MM.1S (cell line): ENCODE results near the gene CEACAM16.

Experiments
- DNase-seq: peaks from one replicate; pipeline ENCODE4 v3.0.0-alpha.2; 2015
- H2AFZ ChIP-seq: fragments of 300-600 bp; sonication (generic); 2 replicates; pipeline ENCODE4 v1.6.0; 2016; ENCODE audit warnings: antibody characterized with exemption, low read length
- H3F3A ChIP-seq: fragments of 300-600 bp; sonication (generic); 2 replicates; pipeline ENCODE4 v1.6.1; 2016; ENCODE audit warnings: mild to moderate bottlenecking, antibody characterized with exemption, low read length, moderate library complexity, mixed read lengths; ENCODE audit not compliant: insufficient read depth
- H3K27ac ChIP-seq: fragments of 300-600 bp; sonication (generic); 2 replicates; pipeline ENCODE4 v1.5.1; 2016; ENCODE audit warnings: mild to moderate bottlenecking, low read length
- H3K27me3 ChIP-seq: fragments of 300-600 bp; sonication (generic); replicated peaks from 2 replicates; pipeline ENCODE4 v1.6.0; 2016; ENCODE audit warnings: low read length; ENCODE audit not compliant: insufficient read depth
- H3K36me3 ChIP-seq: fragments of 300-600 bp; sonication (generic); replicated peaks from 2 replicates; pipeline ENCODE4 v1.6.1; 2016; ENCODE audit warnings: mild to moderate bottlenecking, low read length, mixed read lengths; ENCODE audit not compliant: insufficient read depth
- H3K4me1 ChIP-seq: fragments of 300-600 bp; sonication (generic); 2 replicates; pipeline ENCODE4 v1.6.1; 2016; ENCODE audit warnings: low read length, mixed read lengths
- H3K4me2 ChIP-seq: fragments of 300-600 bp; sonication (generic); 2 replicates; pipeline ENCODE4 v1.6.0; 2016; ENCODE audit warnings: low read depth, low read length
- H3K4me3 ChIP-seq: fragments of 300-600 bp; sonication (generic); 2 replicates; pipeline ENCODE4 v1.5.1; 2016; ENCODE audit warnings: low read length, mixed read lengths
- H3K79me2 ChIP-seq: fragments of 300-600 bp; sonication (generic); 2 replicates; pipeline ENCODE4 v1.6.1; 2016; ENCODE audit warnings: mixed run types, low read length, mixed read lengths
- H3K9ac ChIP-seq: fragments of 300-600 bp; sonication (generic); 2 replicates; pipeline ENCODE4 v1.6.1; 2016; ENCODE audit warnings: low read length, mixed read lengths
- H3K9me2 ChIP-seq: fragments of 300-600 bp; sonication (generic); replicated peaks from 2 replicates; pipeline ENCODE4 v1.6.1; 2016; ENCODE audit warnings: mild to moderate bottlenecking, low read length, mixed read lengths; ENCODE audit not compliant: insufficient read depth
- H3K9me3 ChIP-seq: fragments of 300-600 bp; sonication (generic); replicated peaks from 2 replicates; pipeline ENCODE4 v1.6.1; 2016; ENCODE audit warnings: mild to moderate bottlenecking, low read length, mixed read lengths; ENCODE audit not compliant: insufficient read depth
- H4K20me1 ChIP-seq: fragments of 300-600 bp; sonication (generic); 2 replicates; pipeline ENCODE4 v1.6.1; 2016; ENCODE audit warnings: mild to moderate bottlenecking, low read length, moderate library complexity, mixed read lengths; ENCODE audit not compliant: insufficient read depth
- EZH2 ChIP-seq: fragments of 300-600 bp; sonication (generic); optimal IDR thresholded peaks from 2 replicates; pipeline ENCODE3; 2017; ENCODE audit warnings: low read depth, mild to moderate bottlenecking, antibody characterized with exemption, low read length, mixed read lengths
- EZH2phosphoT487 ChIP-seq: fragments of 300-600 bp; sonication (generic); IDR thresholded peaks from 2 replicates; pipeline ENCODE4 v1.6.1; 2018; ENCODE audit warnings: antibody characterized with exemption, low read length
- TF ChIP-seq, protein P1 (sequence below): fragments of 300-600 bp; sonication (generic); IDR thresholded peaks from 2 replicates; pipeline ENCODE4 v1.5.1; 2016; ENCODE audit warnings: antibody characterized with exemption, low read length, mixed read lengths

CEACAM16 gene

DNA sequence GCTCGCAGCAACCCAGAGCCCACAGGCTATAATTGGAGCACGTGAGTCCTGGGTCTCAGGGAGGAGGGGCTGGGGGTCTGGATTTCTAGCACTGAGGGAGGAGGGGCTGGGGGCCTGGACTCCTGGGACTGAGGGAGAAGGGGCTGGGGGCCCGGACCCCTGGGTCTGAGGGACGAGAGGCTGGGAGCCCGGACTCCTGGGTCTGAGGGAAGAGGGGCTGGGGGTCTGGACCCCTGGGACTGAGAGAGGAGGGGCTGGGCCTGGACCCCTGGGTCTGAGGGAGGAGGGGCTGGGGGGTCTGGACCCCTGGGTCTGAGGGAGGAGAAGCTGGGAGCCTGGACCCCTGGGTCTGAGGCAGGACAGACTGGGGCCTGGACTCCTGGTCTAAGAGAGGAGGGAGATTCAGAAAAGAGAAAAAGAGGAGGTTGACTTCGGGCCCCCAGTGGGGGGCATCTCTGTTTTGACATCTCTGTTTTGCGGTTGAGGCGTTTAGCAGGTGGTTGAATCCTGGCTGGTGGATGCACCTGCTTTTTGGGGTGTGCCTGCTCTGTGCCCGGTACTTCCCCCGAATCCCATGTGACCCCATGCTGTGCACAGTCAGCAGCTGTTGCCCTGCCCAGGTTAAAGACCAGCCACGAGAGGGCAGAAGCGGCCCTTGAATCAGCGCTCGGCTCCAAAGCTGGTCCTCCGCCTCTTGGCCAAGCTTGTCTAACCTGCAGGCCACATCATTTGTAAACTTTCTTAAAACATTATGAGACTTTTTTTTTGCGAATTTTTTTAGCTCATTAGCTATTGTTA lies 44.8 kb upstream of the CEACAM16 start:
- peak overlapping the region; percentile 78; the same call in 1 of the 2 replicates for H3K27ac ChIP-seq
- peak overlapping the region; percentile 45; the same call in 1 of the 2 replicates for H3K9ac ChIP-seq
- DNase-seq: peak; percentile 97
- H3K4me1 ChIP-seq: peaks cover 12% of the 10 kb centered on the region
- no peaks in the 10 kb centered on the region for H3K9me3 ChIP-seq
- no peak overlapping the region for H3K4me3 ChIP-seq
- no peaks in the 10 kb centered on the region for H3K27me3 ChIP-seq
- 0 out of 2 replicates have a peak overlapping the region, but pooled peaks have one; percentile 74 for H2AFZ ChIP-seq
- no peaks in the 10 kb centered on the region for H3K9me2 ChIP-seq
- TF ChIP-seq EZH2phosphoT487 (no peak), EZH2 (no peak)
- TF ChIP-seq, protein P1, sequence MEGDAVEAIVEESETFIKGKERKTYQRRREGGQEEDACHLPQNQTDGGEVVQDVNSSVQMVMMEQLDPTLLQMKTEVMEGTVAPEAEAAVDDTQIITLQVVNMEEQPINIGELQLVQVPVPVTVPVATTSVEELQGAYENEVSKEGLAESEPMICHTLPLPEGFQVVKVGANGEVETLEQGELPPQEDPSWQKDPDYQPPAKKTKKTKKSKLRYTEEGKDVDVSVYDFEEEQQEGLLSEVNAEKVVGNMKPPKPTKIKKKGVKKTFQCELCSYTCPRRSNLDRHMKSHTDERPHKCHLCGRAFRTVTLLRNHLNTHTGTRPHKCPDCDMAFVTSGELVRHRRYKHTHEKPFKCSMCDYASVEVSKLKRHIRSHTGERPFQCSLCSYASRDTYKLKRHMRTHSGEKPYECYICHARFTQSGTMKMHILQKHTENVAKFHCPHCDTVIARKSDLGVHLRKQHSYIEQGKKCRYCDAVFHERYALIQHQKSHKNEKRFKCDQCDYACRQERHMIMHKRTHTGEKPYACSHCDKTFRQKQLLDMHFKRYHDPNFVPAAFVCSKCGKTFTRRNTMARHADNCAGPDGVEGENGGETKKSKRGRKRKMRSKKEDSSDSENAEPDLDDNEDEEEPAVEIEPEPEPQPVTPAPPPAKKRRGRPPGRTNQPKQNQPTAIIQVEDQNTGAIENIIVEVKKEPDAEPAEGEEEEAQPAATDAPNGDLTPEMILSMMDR: peak; percentile 80
- peak overlapping the region; percentile 50; the same call in 1 of the 2 replicates for H3K4me2 ChIP-seq
- H3F3A ChIP-seq: peaks cover 3% of the 10 kb centered on the region; the same call in 1 of the 2 replicates
- H3K36me3 ChIP-seq: no peaks in the 10 kb centered on the region
- no peaks in the 10 kb centered on the region for H4K20me1 ChIP-seq
- H3K79me2 ChIP-seq: no peaks in the 10 kb centered on the region

DNA sequence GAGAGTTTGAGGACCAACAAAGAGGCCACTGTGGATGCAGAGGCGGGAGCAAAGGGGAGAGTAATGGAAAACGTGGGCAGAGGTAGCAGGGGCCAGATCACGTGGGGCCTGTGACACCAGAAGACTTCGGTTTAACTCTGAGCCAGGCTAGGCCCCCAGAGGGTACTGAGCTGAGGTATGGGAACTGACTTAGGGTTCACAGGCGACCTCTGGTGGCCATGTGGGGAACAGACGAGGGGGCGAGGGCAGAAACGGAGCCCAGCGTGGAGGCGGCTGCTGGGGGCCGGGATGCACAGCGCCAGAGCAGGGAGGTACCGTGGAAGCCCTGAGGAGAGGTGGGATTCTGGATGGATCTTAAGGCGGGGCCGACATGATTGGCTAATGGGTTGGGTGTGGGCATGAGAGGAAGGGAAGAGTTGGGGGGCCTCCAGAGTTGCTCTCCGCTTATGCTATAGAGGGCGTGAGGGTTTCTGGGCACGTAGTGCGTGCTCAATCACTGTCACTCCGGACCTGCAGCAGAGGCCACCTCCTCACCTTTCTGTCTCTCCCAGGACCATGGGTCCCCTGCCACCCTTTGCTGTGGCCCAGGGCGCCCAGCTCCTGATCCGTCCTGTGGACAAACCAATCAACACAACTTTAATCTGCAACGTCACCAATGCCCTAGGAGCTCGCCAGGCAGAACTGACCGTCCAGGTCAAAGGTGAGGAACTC lies 41.6 kb upstream of the CEACAM16 start:
- Histone ChIP-seq H4K20me1 (no peaks in the 10 kb centered on the region), H3K9me2 (no peaks in the 10 kb centered on the region), H3K9me3 (no peaks in the 10 kb centered on the region), H3K27ac (no peak overlapping the region), H3K4me2 (no peak overlapping the region), H3K9ac (no peak overlapping the region), H3F3A (peaks cover 3% of the 10 kb centered on the region; the same call in 1 of the 2 replicates), H3K4me3 (no peak overlapping the region), H3K27me3 (no peaks in the 10 kb centered on the region), H3K36me3 (no peaks in the 10 kb centered on the region), H3K79me2 (no peaks in the 10 kb centered on the region), H2AFZ (no peak overlapping the region), H3K4me1 (peaks cover 12% of the 10 kb centered on the region)
- TF ChIP-seq, protein P1: peak; percentile 92
- TF ChIP-seq EZH2 (no peak), EZH2phosphoT487 (no peak)
- DNase-seq: peak; percentile 56

DNA sequence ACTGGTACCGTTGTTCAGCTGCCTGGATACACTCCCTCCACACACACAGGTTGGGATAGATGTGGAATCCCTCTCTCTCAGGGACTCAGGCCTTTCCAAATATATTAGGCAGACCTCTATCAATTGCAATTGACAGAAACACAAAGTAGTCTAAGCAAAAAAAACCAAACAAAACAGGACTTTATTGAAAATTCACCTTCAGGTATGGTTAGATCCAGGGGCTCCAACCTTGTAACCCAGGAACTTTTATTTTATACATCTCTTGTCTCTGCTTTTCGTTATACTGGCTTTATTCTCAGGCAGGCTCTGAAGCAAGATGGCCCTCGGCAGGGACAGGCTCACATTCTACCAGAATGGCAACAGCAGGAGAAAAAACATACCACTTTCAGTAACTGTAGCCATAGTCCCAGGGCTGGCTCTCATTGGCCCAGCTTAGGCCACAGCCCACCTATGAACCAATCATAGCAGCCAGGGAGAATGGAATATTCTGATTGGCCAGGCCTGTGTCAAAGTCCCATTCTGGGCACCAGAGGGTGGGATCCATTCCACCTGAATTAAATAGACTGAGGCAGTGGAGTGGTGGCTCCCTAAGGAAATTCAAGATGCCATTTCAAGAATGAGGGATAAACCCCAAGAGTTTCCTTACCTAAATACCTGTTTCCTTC lies 40.8 kb upstream of the CEACAM16 start:
- H4K20me1 ChIP-seq: no peaks in the 10 kb centered on the region
- no peaks in the 10 kb centered on the region for H3K9me2 ChIP-seq
- no peak for DNase-seq
- no peak overlapping the region for H2AFZ ChIP-seq
- H3K9ac ChIP-seq: no peak overlapping the region
- H3K4me2 ChIP-seq: no peak overlapping the region
- no peak overlapping the region for H3K4me3 ChIP-seq
- H3K9me3 ChIP-seq: no peaks in the 10 kb centered on the region
- no peaks in the 10 kb centered on the region for H3K79me2 ChIP-seq
- H3F3A ChIP-seq: peaks cover 3% of the 10 kb centered on the region; the same call in 1 of the 2 replicates
- no peaks in the 10 kb centered on the region for H3K27me3 ChIP-seq
- H3K36me3 ChIP-seq: no peaks in the 10 kb centered on the region
- no peak overlapping the region for H3K27ac ChIP-seq
- peaks cover 12% of the 10 kb centered on the region for H3K4me1 ChIP-seq
- TF ChIP-seq EZH2 (no peak), EZH2phosphoT487 (no peak)
